K562 (cell line): ENCODE measurements around the gene NSMCE1. TPM values are rescaled to one million over a fixed set of nuclear protein-coding genes. Genes with fewer than 3 reads are reported as not detected.

ENCODE experiments used
- ARNT ChIP-seq, 2 experiments: fragments of 450-650 bp; IDR thresholded peaks; 2 replicates each; pipeline ENCODE4 v1.6.1; 2016; ENCODE audit warnings: mild to moderate bottlenecking in 1 of 2
- BMI1 ChIP-seq: fragments of 150-350 bp; IDR thresholded peaks from 2 replicates; pipeline ENCODE4 v1.6.1; 2014; ENCODE audit warnings: low read length
- HDAC1 ChIP-seq, 2 experiments: fragments of 450-650 bp; IDR thresholded peaks; 2 replicates each; pipeline ENCODE4 v1.6.1; 2016 to 2017; ENCODE audit warnings: inconsistent platforms in 1 of 2, mild to moderate bottlenecking in 1 of 2, moderate library complexity in 1 of 2
- HLTF ChIP-seq: fragments of 450-650 bp; IDR thresholded peaks from 2 replicates; pipeline ENCODE4 v1.6.1; 2016
- KLF10 ChIP-seq: fragments of 250-450 bp; sonication (Bioruptor Pico); IDR thresholded peaks from 2 replicates; pipeline ENCODE4 v1.6.1; 2021; ENCODE audit warnings: matching md5 sums
- NCOA4 ChIP-seq: fragments of 450-650 bp; IDR thresholded peaks from 2 replicates; pipeline ENCODE4 v1.6.1; 2018; ENCODE audit warnings: mild to moderate bottlenecking; ENCODE audit not compliant: partially characterized antibody
- PML ChIP-seq: IDR thresholded peaks from 2 replicates; pipeline ENCODE4 v1.6.1; 2012; ENCODE audit warnings: low read length, inconsistent platforms
- RBM34 ChIP-seq: fragments of 200-400 bp; formaldehyde crosslinking; IDR thresholded peaks from 2 replicates; pipeline ENCODE4 v1.6.1; 2018; ENCODE audit warnings: low read length, borderline replicate concordance; ENCODE audit not compliant: insufficient read depth
- SRSF7 ChIP-seq: fragments of 200-400 bp; formaldehyde crosslinking; optimal IDR thresholded peaks from 2 replicates; pipeline ENCODE3; 2017; ENCODE audit warnings: mild to moderate bottlenecking, low read depth, low read length
- polyA plus RNA-seq, 8 experiments: library from polyadenylated mRNA; depleted of rRNA in 4 of 8; stranded (reverse) in 5 of 8; unstranded in 3 of 8; fragments of >200 nt; fragmentation: Nextera tagmentation in 2 of 8; fragmentation: Illumina TruSeq in 1 of 8; extraction: Ambion mirVana in 2 of 8; extraction: Trizol in 1 of 8; gene quantifications; 2 replicates each; pipeline versions ENCODE4 v1.2.1 to v1.2.3, GENCODE V29; 2011 to 2014; ENCODE audit warnings: inconsistent platforms in 1 of 8, missing spikeins in 1 of 8
- total RNA-seq, 7 experiments: library from RNA; depleted of rRNA in 6 of 7; stranded (reverse); fragments of >200 nt in 6 of 7; fragmentation: Illumina TruSeq in 2 of 7; extraction: Trizol in 2 of 7; gene quantifications; 2 replicates each; pipeline versions ENCODE4 v1.2.1 to v1.2.3, GENCODE V29; 2011 to 2021; ENCODE audit warnings: low replicate concordance in 1 of 7
- TF ChIP-seq, protein P1 (sequence below): fragments of 450-650 bp; IDR thresholded peaks from 2 replicates; pipeline ENCODE4 v1.6.1; 2016; ENCODE audit warnings: mild to moderate bottlenecking, moderate library complexity
- TF ChIP-seq, protein P2 (sequence below): fragments of 450-650 bp; IDR thresholded peaks from 2 replicates; pipeline ENCODE4 v1.6.1; 2014; ENCODE audit warnings: low read depth, mild to moderate bottlenecking, moderate library complexity, borderline replicate concordance
- TF ChIP-seq, protein P3 (sequence below): fragments of 450-650 bp; IDR thresholded peaks from 2 replicates; pipeline ENCODE4 v1.6.1; 2016; ENCODE audit warnings: borderline replicate concordance

NSMCE1 gene
- total and polyA plus RNA-seq, 9 of the 15 experiments (the other 6 are each of a cell fraction or from before 2014, with no cell fraction given) = 52.1 to 163 (median 61.5) TPM

DNA sequence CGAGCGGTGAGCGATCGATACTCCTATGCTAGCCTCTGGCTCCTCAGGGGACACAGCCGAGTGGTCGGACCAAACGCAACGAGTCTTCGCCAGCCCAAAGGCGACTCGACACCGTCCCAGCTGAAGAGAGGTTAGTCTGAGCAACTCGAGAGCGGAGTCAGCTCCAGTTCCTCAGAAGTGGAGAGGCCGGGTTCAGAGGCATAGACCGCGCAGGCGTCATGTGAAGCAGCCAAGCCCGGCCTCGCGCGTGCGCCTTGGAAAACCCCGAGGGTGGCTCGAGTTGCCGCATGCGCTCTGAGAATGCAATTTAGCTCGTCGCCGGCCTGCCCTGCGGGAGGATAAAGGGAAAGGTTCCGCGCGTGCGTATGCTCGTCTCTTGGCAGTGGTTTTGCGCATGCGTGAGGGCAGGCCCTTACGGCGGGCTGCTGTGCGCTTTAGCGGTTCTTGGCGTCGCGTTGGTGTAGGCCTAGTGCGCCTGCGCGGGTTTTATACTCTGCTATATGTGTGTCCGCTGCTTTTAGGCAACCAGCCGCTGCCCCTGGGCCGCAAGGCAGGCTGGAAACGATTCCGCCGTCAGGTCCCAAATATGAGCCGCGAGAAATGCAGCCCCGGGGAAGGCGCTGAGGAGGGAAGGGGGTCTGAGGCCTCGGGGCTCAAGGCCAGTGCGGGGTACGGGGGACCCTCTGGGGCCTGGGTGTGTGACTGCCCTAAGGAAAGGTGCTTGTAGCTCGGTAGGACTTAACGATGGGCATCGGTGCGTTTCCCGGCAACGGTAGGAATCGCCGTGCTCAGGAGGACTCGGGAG is 64.9 kb downstream of the NSMCE1 start, which contains the start of gene KDM8 (continued):
- TF ChIP-seq, protein P1, sequence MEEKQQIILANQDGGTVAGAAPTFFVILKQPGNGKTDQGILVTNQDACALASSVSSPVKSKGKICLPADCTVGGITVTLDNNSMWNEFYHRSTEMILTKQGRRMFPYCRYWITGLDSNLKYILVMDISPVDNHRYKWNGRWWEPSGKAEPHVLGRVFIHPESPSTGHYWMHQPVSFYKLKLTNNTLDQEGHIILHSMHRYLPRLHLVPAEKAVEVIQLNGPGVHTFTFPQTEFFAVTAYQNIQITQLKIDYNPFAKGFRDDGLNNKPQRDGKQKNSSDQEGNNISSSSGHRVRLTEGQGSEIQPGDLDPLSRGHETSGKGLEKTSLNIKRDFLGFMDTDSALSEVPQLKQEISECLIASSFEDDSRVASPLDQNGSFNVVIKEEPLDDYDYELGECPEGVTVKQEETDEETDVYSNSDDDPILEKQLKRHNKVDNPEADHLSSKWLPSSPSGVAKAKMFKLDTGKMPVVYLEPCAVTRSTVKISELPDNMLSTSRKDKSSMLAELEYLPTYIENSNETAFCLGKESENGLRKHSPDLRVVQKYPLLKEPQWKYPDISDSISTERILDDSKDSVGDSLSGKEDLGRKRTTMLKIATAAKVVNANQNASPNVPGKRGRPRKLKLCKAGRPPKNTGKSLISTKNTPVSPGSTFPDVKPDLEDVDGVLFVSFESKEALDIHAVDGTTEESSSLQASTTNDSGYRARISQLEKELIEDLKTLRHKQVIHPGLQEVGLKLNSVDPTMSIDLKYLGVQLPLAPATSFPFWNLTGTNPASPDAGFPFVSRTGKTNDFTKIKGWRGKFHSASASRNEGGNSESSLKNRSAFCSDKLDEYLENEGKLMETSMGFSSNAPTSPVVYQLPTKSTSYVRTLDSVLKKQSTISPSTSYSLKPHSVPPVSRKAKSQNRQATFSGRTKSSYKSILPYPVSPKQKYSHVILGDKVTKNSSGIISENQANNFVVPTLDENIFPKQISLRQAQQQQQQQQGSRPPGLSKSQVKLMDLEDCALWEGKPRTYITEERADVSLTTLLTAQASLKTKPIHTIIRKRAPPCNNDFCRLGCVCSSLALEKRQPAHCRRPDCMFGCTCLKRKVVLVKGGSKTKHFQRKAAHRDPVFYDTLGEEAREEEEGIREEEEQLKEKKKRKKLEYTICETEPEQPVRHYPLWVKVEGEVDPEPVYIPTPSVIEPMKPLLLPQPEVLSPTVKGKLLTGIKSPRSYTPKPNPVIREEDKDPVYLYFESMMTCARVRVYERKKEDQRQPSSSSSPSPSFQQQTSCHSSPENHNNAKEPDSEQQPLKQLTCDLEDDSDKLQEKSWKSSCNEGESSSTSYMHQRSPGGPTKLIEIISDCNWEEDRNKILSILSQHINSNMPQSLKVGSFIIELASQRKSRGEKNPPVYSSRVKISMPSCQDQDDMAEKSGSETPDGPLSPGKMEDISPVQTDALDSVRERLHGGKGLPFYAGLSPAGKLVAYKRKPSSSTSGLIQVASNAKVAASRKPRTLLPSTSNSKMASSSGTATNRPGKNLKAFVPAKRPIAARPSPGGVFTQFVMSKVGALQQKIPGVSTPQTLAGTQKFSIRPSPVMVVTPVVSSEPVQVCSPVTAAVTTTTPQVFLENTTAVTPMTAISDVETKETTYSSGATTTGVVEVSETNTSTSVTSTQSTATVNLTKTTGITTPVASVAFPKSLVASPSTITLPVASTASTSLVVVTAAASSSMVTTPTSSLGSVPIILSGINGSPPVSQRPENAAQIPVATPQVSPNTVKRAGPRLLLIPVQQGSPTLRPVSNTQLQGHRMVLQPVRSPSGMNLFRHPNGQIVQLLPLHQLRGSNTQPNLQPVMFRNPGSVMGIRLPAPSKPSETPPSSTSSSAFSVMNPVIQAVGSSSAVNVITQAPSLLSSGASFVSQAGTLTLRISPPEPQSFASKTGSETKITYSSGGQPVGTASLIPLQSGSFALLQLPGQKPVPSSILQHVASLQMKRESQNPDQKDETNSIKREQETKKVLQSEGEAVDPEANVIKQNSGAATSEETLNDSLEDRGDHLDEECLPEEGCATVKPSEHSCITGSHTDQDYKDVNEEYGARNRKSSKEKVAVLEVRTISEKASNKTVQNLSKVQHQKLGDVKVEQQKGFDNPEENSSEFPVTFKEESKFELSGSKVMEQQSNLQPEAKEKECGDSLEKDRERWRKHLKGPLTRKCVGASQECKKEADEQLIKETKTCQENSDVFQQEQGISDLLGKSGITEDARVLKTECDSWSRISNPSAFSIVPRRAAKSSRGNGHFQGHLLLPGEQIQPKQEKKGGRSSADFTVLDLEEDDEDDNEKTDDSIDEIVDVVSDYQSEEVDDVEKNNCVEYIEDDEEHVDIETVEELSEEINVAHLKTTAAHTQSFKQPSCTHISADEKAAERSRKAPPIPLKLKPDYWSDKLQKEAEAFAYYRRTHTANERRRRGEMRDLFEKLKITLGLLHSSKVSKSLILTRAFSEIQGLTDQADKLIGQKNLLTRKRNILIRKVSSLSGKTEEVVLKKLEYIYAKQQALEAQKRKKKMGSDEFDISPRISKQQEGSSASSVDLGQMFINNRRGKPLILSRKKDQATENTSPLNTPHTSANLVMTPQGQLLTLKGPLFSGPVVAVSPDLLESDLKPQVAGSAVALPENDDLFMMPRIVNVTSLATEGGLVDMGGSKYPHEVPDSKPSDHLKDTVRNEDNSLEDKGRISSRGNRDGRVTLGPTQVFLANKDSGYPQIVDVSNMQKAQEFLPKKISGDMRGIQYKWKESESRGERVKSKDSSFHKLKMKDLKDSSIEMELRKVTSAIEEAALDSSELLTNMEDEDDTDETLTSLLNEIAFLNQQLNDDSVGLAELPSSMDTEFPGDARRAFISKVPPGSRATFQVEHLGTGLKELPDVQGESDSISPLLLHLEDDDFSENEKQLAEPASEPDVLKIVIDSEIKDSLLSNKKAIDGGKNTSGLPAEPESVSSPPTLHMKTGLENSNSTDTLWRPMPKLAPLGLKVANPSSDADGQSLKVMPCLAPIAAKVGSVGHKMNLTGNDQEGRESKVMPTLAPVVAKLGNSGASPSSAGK = peak; percentile 38; the same call in 1 of the 2 replicates
- TF ChIP-seq ARNT (IDR thresholded peaks at IDR 0.05) (no peak; a peak in 2 of 4 replicates), PML (peak; percentile 50; the same call in 1 of the 2 replicates), KLF10 (CRISPR knock-in tag) (no peak), HLTF (peak; percentile 83; the same call in 1 of the 2 replicates), BMI1 (no peak), RBM34 (no peak), NCOA4 (peak; percentile 99), HDAC1 (IDR thresholded peaks at IDR 0.05) (peak in 1 of 2 experiments; percentile 41; a peak in 2 of 4 replicates), SRSF7 (no peak)
- TF ChIP-seq, protein P2, sequence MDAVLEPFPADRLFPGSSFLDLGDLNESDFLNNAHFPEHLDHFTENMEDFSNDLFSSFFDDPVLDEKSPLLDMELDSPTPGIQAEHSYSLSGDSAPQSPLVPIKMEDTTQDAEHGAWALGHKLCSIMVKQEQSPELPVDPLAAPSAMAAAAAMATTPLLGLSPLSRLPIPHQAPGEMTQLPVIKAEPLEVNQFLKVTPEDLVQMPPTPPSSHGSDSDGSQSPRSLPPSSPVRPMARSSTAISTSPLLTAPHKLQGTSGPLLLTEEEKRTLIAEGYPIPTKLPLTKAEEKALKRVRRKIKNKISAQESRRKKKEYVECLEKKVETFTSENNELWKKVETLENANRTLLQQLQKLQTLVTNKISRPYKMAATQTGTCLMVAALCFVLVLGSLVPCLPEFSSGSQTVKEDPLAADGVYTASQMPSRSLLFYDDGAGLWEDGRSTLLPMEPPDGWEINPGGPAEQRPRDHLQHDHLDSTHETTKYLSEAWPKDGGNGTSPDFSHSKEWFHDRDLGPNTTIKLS = peak; percentile 64; the same call in 1 of the 2 replicates
- TF ChIP-seq, protein P3, sequence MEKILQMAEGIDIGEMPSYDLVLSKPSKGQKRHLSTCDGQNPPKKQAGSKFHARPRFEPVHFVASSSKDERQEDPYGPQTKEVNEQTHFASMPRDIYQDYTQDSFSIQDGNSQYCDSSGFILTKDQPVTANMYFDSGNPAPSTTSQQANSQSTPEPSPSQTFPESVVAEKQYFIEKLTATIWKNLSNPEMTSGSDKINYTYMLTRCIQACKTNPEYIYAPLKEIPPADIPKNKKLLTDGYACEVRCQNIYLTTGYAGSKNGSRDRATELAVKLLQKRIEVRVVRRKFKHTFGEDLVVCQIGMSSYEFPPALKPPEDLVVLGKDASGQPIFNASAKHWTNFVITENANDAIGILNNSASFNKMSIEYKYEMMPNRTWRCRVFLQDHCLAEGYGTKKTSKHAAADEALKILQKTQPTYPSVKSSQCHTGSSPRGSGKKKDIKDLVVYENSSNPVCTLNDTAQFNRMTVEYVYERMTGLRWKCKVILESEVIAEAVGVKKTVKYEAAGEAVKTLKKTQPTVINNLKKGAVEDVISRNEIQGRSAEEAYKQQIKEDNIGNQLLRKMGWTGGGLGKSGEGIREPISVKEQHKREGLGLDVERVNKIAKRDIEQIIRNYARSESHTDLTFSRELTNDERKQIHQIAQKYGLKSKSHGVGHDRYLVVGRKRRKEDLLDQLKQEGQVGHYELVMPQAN = peak; percentile 54; the same call in 1 of the 2 replicates
